HG03097 (cell line): ENCODE results near the gene UGT1A9.
"Not testable (repeated sequence)": the region's sequence is repeated elsewhere in the genome, so short reads cannot be mapped to it uniquely, and the experiment has no call there.

Source experiments
- ATAC-seq: cut with Tn5 transposase; IDR thresholded peaks from one replicate; pipeline ENCODE4 v1.9.1; 2021; ENCODE audit not compliant: unreplicated experiment, low FRiP score

The UGT1A9 gene

GRCh38 chr2:233679196-233679595 is 7.5 kb downstream of the UGT1A9 start:
- ATAC-seq = no peak

DNA sequence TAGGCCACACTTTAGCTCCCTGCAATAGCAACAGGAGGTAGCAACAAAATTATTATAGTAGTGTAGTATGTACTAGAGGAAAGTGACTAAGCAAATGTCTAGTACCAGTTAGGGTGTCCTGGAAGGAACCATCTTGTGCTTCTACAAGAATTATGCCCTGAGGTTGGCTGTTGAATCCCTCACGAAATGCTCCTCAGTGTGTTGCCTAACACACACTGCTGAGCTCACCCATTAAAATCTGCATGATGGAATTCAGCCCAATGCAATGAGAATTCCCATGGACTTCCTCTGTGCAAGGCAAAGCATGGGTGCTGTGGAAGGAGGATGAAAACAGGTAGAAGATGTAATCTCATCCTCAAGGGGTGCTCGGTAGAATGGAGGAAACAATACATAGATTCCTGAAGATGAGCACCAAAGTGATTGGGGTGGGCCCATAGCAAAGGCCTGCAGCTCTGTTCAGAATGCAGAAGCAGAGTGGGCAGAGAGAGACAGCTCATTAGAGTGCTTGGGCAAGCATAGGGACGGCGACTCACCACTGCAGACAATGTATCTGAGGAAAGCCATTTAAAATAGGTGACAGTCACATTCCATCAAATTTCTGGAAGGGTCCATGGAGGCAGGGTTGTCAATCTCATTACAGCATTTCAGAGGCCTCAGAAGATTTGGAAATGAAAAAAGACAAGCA is 8.8 kb downstream of the UGT1A9 start:
- no peak for ATAC-seq

DNA sequence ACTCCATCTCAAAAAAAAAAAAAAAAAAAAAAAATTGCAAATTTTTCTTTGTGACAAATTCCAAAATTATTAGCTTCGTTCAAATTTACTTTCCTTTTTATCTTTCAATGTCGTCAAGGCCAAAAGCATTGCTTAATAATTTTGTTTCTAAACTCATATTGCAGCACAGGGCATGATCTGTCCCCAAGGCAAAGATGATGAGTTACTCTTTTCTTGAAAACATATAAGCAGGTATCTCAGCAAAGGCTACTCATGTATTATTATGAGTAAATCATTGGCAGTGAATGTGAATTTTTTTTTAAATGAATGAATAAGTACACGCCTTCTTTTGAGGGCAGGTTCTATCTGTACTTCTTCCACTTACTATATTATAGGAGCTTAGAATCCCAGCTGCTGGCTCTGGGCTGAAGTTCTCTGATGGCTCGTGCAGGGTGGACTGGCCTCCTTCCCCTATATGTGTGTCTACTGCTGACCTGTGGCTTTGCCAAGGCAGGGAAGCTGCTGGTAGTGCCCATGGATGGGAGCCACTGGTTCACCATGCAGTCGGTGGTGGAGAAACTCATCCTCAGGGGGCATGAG is 9.9 kb downstream of the UGT1A9 start, which contains the start of gene UGT1A7:
UGT1A7 (plus strand) TSS at position 381 of the 579 bp plus-strand sequence; CDS start at position 418, 37 bp downstream.
- no peak for ATAC-seq

GRCh38 chr2:233684640-233685039 is 12.9 kb downstream of the UGT1A9 start:
- no peak for ATAC-seq

DNA sequence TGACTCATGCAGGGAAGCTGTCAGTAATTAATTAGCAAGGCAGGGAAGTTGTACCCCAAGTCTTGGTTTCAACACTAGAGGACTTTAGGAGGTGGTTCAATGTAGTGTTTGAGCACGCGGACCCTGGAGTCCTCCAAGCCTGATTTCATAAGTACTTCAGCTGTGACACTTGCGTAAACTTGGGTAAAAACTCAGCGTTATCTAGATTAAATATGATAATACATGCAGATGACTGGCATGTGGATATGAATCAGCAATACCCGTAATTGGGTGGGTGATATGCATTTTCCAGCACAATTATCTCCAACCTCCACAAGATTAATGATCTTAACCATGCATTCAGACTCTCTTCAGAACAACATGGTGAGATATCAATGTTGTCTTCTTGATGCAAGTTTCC is 15.2 kb downstream of the UGT1A9 start:
- no peak for ATAC-seq

- no peak for ATAC-seq
Measured at GRCh38 chr2:233688341-233688740, 16.6 kb downstream of the UGT1A9 start.

DNA sequence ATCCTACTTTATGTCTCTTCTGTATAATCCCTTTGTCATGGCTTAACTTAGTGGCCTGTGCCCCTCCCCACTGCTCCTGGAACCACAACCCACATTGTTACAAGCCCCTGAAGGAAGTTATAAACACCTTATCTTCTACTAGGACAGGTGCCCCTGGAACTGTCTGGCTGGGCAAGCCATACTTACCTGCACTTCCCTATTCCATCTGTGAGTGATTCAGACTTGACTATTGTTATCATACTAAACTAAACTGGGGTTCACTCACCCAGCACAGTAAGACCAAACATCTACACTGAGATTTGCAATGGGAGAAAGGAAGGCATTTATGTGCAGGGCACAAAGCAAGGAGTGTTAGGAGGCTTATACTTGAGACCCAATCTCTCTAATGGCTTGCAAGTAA is 17.3 kb downstream of the UGT1A9 start:
- ATAC-seq = no peak

GRCh38 chr2:233689501-233689900 is 17.8 kb downstream of the UGT1A9 start:
- ATAC-seq = no peak

GRCh38 chr2:233690444-233690843 is 18.7 kb downstream of the UGT1A9 start:
- ATAC-seq = no peak

- no peak for ATAC-seq
Measured at GRCh38 chr2:233691443-233692433, 20.0 kb downstream of the UGT1A9 start.

DNA sequence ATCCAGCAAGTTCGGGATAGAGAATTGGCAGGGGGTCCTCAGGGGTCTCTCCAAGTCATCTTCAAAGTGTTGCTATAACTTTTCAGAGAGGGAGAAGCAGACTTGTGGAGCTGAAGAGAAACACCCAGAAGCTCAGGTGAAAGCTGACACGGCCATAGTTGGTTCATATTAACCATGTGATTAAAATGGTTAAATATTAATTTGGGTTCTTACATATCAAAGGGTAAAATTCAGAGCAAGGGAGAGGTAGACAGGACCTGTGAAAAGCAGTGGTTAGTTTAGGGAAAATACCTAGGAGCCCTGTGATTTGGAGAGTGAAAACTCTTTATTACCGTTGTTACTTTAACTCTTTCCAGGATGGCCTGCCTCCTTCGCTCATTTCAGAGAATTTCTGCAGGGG is 20.9 kb downstream of the UGT1A9 start, which contains the start of gene UGT1A6:
UGT1A6 (plus strand) TSS at position 243 of the 400 bp plus-strand sequence; CDS start at position 358, 115 bp downstream.
- ATAC-seq = no peak

DNA sequence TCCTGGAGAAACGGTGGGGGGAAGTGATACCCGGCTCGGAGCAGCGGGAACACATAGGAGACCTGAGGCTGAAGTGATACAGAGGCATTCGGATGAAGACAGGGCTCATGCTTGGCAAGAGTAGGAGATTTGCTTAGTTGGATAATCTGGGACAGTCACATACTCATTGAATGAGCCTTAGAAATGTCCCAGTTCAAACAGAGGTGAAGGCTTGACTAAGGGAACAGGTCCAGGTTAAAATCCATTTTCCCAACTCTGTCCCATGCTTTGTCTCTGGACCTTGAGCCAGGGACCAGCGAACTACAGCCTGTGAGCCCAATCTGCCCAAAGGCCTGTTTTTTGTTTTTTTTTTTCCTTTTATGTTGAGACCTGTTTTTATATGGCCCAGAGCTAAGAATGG is 22.3 kb downstream of the UGT1A9 start:
- no peak for ATAC-seq

DNA sequence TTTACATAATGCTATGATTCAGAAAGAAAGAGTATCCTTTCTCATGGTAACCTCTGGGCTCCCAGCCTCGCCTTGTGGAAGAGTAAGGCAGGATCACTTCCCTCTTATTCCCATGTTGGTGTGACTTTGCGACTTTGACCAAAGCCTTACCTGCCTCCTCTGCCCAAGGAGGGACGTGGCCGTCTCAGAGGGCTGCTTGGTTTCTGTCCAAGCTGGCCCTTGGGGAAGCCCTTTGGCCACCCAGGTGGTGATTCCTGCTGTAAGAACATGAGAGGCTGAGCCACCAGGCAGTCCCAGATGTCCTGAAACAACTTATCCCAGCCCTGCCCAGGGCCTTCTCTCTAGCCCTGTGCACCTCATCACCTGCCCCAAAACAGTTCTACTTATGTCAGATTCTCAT is 27.0 kb downstream of the UGT1A9 start:
- ATAC-seq = no peak

DNA sequence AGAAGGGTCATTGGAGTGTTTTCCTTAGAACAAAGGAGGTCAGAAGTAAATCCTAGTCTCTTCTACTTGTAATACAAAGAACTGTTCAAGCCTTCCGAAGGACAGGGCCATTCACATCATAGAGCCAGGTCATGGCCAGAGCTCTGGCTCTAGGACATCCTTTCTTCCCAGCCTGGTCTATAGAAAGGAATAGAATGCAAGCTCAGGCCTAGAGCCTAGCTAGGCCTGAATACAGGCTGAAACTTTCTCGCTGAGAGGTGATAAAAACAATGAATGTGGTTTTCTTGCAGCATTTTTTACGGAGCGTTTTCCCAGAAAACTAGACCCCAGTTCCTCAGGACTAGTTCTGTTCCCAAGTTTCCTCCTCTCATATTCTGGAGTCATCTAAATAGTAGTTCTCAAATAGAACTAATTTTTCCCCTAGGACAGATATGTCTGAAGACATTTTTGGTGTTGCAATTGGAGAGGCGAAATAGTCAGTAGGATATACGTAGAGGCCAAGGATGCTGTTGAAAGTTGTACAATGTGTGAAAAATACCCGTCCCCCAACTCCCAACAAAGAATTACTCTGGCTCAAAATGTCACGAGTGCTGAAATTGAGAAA is 27.8 kb downstream of the UGT1A9 start:
- no peak for ATAC-seq

DNA sequence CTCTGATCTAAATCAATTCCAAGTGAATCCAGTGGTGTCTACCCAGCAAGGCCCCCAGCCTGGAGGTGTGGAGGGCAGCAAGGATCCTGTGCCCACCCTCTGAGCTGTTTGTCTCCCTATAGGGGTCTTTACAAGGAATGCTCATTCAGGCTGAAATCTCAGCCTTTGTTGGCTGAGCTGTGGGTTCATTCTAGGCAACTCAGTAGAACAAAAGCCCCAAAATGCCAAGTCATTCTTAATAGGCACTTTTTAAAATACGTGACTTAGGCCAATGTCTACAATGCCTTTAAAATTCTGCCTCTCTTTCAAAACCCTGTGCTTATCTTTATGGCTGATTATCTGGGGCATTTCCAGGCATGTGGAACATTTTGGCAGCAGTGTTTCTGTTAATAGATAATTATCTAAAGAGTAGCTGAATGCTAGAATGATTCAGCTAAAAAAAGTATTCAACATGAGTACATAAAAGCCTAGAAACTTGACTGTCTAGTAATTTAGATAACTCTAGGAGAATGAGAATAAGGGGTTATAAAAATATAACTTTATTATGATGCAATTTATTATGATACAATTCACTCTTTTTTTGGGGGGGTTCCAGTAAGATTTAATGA is 28.4 kb downstream of the UGT1A9 start:
- ATAC-seq = no peak

DNA sequence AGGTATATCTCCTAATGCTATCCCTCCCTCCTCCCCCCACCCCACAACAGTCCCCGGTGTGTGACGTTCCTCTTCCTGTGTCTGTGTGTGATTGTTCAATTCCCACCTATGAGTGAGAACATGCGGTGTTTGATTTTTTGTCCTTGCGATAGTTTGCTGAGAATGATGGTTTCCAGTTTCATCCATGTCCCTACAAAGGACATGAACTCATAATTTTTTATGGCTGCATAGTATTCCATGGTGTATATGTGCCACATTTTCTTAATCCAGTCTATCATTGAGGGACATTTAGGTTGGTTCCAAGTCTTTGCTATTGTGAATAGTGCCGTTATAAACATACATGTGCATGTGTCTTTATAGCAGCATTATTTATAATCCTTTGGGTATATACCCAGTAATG is 29.1 kb downstream of the UGT1A9 start:
- not testable (repeated sequence) for ATAC-seq

DNA sequence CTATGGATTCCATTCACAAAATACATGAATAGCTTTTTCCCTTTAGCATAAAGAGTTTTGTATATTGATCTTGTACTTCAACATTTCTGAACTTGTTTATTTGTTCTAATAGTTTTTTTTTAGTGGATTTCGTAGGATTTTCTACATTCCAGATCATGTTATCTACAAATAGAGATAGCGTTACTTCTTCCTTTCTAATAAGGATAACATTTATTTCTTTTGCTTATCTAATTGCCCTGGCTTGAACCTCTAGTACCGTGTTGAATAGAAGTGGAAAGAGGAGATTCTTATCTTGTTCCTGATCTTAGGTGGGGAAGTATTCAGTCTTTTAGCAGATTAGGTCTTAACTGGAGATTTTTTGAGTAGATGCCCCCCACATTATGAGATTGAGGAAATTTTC is 30.5 kb downstream of the UGT1A9 start:
- ATAC-seq = no peak

- ATAC-seq = no peak
Measured at GRCh38 chr2:233705911-233706506, 34.3 kb downstream of the UGT1A9 start.

DNA sequence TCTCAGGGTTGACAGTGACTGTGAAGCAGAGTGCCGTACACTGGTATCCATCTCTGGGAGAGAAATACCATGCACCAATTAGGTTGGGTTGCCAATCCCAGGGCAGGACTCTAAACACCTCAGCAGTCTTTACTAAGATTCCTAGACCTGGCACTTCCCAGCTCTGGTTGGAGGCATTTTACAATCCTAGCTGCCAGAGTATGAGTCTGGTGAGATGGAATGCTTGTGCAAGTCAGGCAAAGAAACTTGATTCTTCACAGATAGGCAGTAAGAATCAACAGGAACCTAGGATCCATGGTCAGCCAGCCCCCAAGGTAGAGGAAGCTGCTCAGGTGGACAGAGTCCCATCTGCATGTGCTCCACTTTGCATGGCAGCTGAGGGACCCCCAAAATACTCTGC is 35.0 kb downstream of the UGT1A9 start:
- ATAC-seq = no peak
